Thyroid gland (tissue), 4 donors: ENCODE measurements around the gene PTPRJ. TPM values are rescaled to one million over a fixed set of nuclear protein-coding genes. Genes with fewer than 3 reads are reported as not detected.

ENCODE experiments used
- DNase-seq, 2 donors: peaks; one replicate each; pipeline ENCODE4 v3.0.0-alpha.2; 2019
- H3K27ac ChIP-seq, 3 donors: fragments of 200-600 bp; sonication (generic); 1 replicate in 2 of 3; 2 replicates in 1 of 3; pipeline ENCODE4 v1.5.1; 2016 to 2019; ENCODE audit warnings: mild to moderate bottlenecking in 1 of 3, moderate library complexity in 1 of 3
- H3K27me3 ChIP-seq: fragments of 200-600 bp; sonication (generic); one replicate; pipeline ENCODE4 v1.5.1; 2019
- H3K36me3 ChIP-seq, 2 donors: fragments of 200-600 bp; sonication (generic); one replicate each; pipeline ENCODE4 v1.5.1; 2016 to 2019
- H3K4me1 ChIP-seq, 2 donors: fragments of 200-600 bp; sonication (generic); one replicate each; pipeline ENCODE4 v1.5.1; 2017 to 2019
- H3K4me3 ChIP-seq, 3 donors: fragments of 200-600 bp; sonication (generic); replicated peaks in 1 of 3; 1 replicate in 2 of 3; 2 replicates in 1 of 3; pipeline ENCODE4 v1.5.1; 2016; ENCODE audit warnings: mild to moderate bottlenecking in 1 of 3
- H3K9me3 ChIP-seq: fragments of 200-600 bp; sonication (generic); one replicate; pipeline ENCODE4 v1.5.1; 2017
- POLR2A ChIP-seq, 2 donors: fragments of 450-650 bp; IDR thresholded peaks; one replicate each; pipeline ENCODE4 v1.6.1; 2017; ENCODE audit warnings: antibody characterized with exemption in 2 of 2, mild to moderate bottlenecking in 2 of 2, moderate library complexity in 1 of 2
- whole genome bisulfite sequencing, 2 donors: methylation state at CpG; one replicate each; pipeline ENCODE4 v1.1.5; 2017; 5-methylcytosine and 5-hydroxymethylcytosine counted together
- intact Hi-C: fragments of 100-400 bp; cut with DNase I; formaldehyde crosslinking; loops from one replicate; pipeline ENCODE4 v1.15.1; 2023
- total RNA-seq, 4 donors: library from RNA; depleted of rRNA; stranded (reverse); fragments of >200 nt; gene quantifications; one replicate each; pipeline ENCODE4 v1.2.3, GENCODE V29; 2016
- TF ChIP-seq, protein P1 (sequence below), 6 experiments: fragments of 200-600 bp in 3 of 6; fragments of 450-650 bp in 3 of 6; sonication (generic) in 3 of 6; IDR thresholded peaks; one replicate each; pipeline ENCODE4 v1.5.1; 2016 to 2019; ENCODE audit warnings: antibody characterized with exemption in 6 of 6, mild to moderate bottlenecking in 2 of 6, inconsistent platforms in 1 of 6, moderate library complexity in 1 of 6

The PTPRJ gene
- total RNA-seq, 4 donors from 2014 or later: 45.4 to 81.9 (median 58.6) TPM

DNA sequence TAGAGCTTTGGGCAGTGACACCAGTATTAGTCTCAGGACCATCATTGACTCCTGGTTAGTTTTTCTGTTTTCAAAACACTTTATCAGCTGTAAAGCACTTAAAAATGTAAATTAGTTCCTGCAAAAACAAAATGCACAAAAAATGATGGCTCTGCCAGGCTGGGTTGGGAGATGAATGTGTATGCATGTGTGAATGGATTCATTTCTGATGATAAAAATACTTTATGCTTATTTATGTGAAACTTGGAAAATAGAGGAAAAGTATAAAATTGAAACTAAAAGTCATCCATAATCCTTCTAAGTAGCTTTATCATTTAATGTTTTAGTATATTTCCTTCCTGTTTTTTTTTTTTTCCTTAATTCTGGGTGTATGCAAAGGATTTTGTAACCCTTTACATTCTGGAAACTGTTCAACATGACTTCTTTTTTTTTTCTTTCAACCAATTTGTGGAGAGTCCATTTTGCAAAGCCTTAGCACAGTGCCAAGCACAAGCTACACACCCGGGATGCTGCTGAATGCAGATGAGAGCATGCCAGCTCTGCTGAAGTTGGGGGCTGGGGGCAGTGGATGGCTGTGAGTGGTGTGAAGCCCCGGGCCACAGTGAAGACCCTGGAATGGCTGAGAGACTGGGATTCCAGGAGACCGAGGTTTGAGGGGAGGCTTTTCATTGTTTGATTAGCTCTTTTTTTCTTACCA lies 37.6 kb downstream of the PTPRJ start:
- no peak for DNase-seq
- no peak for TF ChIP-seq POLR2A (IDR thresholded peaks at IDR 0.05)
- TF ChIP-seq, protein P1, sequence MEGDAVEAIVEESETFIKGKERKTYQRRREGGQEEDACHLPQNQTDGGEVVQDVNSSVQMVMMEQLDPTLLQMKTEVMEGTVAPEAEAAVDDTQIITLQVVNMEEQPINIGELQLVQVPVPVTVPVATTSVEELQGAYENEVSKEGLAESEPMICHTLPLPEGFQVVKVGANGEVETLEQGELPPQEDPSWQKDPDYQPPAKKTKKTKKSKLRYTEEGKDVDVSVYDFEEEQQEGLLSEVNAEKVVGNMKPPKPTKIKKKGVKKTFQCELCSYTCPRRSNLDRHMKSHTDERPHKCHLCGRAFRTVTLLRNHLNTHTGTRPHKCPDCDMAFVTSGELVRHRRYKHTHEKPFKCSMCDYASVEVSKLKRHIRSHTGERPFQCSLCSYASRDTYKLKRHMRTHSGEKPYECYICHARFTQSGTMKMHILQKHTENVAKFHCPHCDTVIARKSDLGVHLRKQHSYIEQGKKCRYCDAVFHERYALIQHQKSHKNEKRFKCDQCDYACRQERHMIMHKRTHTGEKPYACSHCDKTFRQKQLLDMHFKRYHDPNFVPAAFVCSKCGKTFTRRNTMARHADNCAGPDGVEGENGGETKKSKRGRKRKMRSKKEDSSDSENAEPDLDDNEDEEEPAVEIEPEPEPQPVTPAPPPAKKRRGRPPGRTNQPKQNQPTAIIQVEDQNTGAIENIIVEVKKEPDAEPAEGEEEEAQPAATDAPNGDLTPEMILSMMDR (IDR thresholded peaks at IDR 0.05): no peak
- intact Hi-C loops: no loop called here
- WGBS, 2 donors: 29 to 38% methylated on average over 3 of the region's 3 CpGs
- Histone ChIP-seq H3K27me3 (no peaks in the 10 kb centered on the region), H3K36me3 (no peaks in the 10 kb centered on the region), H3K9me3 (no peaks in the 10 kb centered on the region), H3K4me3 (no peak overlapping the region), H3K4me1 (peaks cover 36 to 43% of the 10 kb centered on the region in 2 donors), H3K27ac (peak overlapping the region in 1 of 3 donors; percentile 64)

DNA sequence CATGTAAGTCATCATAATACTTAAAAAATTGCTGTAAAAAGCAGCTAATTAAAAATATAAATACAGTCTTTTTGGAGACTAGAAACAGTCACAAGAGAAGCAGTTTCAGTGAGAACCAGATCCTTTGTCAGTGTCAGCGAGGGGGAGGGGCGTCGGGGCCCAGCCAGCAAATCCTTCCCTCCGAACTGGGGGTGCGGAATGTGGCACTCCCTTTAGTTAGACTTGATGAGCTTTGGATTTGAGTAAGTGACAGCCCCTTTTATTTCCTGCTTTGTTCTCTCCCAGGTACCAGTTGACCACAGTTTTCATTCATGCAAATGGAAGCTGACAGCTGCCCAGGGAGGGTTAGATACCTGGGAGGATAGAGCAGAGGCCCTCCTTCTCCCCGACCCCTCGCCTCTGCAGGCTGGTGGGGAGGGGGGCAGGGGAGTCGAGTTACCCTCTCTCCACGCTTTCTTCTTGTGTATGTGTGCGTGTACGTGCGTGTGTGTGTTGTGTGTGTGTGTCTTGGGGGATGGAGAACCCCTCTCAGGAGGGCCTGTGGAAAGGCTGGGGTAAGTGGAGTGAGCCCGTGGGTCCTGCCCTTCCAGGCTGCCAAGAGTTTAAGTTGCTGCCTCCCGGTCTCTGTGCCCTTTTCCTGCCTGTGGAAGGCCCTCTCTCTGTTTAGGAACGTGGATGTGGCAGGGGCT lies 38.3 kb downstream of the PTPRJ start:
- WGBS, 2 donors: 49 to 61% methylated on average over 12 to 15 of the region's 15 CpGs
- H3K4me3 ChIP-seq: no peak overlapping the region
- H3K27ac ChIP-seq: peak overlapping the region; percentile 45 to 64 (median 57)
- H3K36me3 ChIP-seq: no peaks in the 10 kb centered on the region
- TF ChIP-seq POLR2A (IDR thresholded peaks at IDR 0.05): no peak
- TF ChIP-seq, protein P1 (IDR thresholded peaks at IDR 0.05): no peak
- peaks cover 29 to 36% of the 10 kb centered on the region in 2 donors for H3K4me1 ChIP-seq
- H3K9me3 ChIP-seq: no peaks in the 10 kb centered on the region
- no peaks in the 10 kb centered on the region for H3K27me3 ChIP-seq
- intact Hi-C loops: no loop called here
- peak in 1 of 2 donors; percentile 42 for DNase-seq

DNA sequence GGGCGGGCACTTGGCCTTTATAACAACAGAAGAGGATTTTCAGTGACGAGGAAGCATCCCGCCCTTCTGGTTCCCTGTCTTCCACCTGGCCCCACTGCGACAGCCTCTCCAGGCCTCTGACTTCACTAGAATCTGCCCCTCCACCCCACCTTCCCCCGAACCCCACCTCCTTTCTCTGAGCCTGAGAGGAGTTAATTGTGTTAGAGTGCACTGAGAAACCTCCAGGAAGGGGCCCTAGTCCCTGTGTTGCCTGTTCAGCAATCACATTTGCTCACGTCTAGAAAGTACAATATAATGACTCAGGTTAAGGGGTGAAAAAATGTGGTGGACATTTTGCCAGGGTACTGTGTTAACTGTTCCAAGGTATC lies 38.8 kb downstream of the PTPRJ start:
- no peak for TF ChIP-seq POLR2A (IDR thresholded peaks at IDR 0.05)
- TF ChIP-seq, protein P1 (IDR thresholded peaks at IDR 0.05): no peak
- Histone ChIP-seq H3K27ac (peak overlapping the region; percentile 45 to 64 (median 57)), H3K27me3 (no peaks in the 10 kb centered on the region), H3K4me3 (no peak overlapping the region), H3K4me1 (peaks cover 28 to 34% of the 10 kb centered on the region in 2 donors), H3K36me3 (no peaks in the 10 kb centered on the region), H3K9me3 (no peaks in the 10 kb centered on the region)
- 44 to 46% methylated on average over 6 of the region's 6 CpGs for WGBS, 2 donors
- intact Hi-C loops: no loop called here
- DNase-seq: peak; percentile 31 to 37

DNA sequence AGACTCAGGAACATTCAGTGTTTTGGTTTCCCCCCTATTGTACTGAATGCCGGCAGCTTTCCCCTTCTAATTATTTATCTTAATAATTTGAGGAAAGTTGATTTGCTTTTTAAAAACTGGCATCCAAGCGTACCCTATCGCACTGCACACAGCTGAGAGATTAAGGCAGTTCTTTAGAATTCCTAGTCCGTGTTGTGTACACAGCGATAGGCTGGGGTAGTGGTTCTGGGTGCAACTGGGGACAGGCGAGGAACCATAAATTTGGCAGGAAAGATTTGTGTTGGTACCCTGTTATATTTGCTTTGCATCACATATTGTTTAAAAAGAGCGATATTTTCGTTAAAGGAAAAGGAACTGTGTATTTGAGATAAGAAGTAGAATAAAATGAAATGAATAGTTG lies 39.2 kb downstream of the PTPRJ start:
- H3K27ac ChIP-seq: peak overlapping the region in 2 of 3 donors; percentile 45 to 64
- no peaks in the 10 kb centered on the region for H3K36me3 ChIP-seq
- intact Hi-C loops: no loop called here
- H3K4me1 ChIP-seq: peaks cover 31 to 36% of the 10 kb centered on the region in 2 donors
- WGBS, 2 donors: 78 to 80% methylated on average over 8 of the region's 8 CpGs
- no peak for DNase-seq
- TF ChIP-seq, protein P1 (IDR thresholded peaks at IDR 0.05): no peak
- no peak for TF ChIP-seq POLR2A (IDR thresholded peaks at IDR 0.05)
- no peaks in the 10 kb centered on the region for H3K9me3 ChIP-seq
- H3K27me3 ChIP-seq: no peaks in the 10 kb centered on the region
- H3K4me3 ChIP-seq: no peak overlapping the region
